Nucleus accumbens (tissue), 56 donors: ENCODE measurements around the gene CEP70.
"Not testable (repeated sequence)": the region's sequence is repeated elsewhere in the genome, so short reads cannot be mapped to it uniquely, and the experiment has no call there.

Source experiments
- DNase-seq, 56 donors: peaks; one replicate each; lab custom pipeline; 2025; lab: John Stamatoyannopoulos, UW

CEP70 gene

DNA sequence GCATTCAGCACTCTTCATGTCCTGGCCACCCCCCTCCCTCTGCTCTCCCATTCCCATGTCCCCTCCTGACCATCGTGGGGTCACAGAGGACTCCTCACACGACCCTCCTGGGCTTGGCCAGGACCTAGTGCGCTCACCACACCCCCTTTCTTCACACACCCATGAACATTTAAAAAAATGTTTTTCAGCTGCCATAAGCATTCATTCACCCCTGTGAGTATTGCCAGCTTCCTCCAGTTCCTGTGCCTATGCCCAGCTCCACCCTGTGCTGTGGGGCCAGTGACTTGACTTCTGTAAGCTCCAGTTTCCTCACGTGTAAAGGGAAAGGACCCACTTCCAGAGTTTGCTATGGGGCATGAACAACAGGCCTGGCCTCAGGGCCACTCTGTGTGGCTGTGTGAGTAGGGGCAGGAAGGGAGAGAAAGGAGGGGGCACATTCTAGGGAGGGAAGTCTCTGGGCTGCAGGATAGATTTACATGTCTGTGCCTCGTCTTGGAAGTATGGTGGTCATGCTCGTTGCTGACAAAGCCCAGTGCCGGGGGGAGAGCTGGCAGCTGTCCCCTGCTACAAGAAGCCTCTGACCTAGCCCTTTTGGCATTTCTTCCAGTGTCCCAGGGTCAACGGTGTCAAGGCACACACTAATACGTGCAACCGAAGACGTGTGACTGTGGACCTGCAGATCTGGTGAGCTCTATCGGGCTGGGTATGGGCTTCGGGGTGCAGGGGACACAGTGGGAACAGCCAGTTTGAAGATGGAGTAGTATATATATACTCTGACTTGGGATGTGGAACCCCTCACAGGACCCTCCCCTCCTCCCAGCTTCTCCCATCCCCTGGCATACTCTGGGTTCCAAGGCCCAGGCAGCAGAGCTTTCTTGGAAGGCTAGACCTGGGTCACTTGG lies 136.8 kb downstream of the CEP70 start:
- no peak for DNase-seq

DNA sequence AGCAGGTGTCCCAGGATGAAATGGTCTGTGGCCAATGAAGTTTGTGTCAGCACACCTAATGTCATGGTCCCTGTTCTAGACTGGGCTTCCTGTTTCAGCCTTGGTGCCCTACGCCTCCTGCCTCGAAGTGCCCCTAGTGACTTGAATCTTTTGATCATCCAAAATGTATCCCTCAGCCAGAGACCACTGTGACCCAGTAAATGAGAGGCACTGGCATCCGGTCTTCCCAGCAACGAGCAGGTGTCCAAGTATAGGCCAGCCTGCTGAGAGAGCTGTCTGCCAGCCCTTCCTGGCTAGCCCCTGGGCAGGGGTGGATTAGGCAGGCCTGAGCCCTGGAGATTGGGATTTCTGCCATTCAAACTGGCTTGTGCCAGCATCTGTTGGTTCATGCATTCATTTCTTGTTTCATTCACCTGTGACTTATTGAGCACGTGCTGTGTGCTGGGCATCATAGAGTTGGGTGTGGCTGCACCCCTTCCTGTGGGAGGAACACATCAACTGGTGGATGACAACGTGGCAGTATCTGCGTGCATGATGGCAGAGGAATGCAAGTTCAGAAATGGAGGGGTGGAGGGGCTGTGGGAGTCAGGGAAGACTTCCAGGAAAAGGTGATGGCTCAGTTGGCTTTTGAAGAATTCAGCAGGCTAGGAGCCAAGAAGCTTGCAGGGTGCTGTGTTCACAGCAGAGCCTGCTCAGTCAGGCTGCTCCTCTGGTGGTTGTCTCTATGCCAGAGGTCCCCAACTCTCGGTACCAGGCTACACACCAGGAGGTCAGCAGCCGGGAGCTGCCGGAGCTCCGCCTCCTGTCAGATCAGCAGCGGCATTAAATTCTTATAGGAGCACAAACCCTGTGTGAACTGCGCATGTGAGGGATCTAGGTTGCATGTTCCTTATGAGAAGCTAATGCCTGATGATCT lies 138.0 kb downstream of the CEP70 start:
- DNase-seq: no peak

- not testable (repeated sequence) for DNase-seq
These were observed 140.1 kb downstream of the CEP70 start for GRCh38 chr3:138453940-138454339.

GRCh38 chr3:138452436-138452835 lies 141.6 kb downstream of the CEP70 start:
- DNase-seq: no peak

DNA sequence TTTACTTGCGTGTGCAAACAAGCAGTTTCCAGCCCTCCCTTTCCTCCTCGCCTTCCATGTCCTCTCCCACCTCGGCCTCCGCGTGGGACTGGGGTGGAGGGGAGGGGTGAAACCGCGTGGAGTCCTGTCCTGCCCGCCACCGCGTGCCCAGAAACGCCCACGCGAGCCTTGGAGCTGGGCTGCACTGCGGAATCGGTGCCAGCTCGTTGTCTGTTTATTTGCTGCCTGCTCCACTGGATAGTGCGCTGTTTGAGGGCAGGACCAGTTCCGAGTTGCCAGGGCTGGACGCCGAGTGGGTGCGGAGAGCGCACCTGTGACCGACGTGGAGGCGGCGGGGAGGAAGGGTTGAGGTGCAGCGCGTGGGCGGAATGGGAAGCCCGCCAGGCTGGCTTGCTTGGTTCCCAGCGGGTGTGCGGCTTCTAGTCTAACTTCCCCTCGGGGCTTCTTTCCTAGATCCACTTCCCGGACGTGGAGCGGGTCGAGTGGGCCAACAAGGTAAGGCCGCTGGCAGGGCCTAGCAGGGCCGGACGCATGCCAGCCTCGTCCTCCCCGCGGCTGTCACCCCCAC lies 142.4 kb downstream of the CEP70 start:
- no peak for DNase-seq

DNA sequence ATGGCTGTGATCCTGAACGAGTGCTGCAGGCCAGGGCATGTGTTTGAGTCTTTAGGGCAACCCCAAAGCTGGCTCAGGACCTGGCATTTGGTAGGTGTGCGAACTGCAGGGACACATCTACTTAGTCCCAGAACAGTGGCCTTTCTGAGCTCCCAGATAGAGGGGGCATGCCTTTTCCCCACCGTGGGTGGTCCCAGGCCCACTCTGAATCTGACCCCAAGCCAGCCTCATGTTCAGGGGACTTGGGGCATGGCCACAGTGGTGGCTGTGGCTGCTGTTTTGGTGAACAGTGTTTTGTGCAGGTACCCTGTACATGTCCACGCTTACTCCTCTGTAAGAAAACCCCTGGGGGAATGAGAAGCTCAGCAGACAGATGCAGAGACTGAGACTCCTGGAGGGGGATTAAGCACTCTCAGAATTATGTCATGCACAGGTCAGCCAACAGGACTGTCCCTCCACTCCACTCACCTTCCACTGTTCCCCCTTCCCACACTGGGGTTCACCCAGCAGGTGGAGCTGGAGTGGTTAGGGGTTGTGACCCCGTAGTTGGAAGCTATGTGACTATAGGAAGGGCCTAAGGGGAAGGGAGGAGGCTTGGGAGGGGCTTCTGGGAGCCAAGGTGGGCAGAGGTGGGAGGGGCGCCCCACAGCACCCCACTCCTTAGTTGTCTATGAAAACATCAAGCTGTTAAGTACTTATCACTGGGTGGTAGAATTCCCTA lies 143.2 kb downstream of the CEP70 start:
- no peak for DNase-seq

- no peak for DNase-seq
These were observed 143.9 kb downstream of the CEP70 start for GRCh38 chr3:138450181-138450580.

DNA sequence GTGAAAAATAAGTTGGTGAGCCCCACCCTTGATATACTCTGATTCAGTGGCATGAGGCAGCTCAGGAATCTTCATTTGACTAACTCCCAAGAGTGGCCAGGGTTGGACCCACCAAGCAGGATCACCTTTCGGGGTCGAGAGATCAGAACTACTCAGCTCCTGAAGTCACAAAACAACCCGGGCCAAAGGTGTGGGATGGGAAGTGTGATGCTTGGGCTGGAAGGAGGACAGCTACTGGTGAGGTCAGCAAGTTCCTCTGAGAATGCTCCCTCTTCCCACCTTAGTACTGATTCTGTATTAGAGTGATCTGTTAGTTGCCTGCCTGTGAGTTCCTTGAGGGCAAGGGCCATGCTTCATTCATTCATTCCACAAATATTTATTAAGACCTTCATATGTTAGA lies 144.6 kb downstream of the CEP70 start:
- DNase-seq: no peak

DNA sequence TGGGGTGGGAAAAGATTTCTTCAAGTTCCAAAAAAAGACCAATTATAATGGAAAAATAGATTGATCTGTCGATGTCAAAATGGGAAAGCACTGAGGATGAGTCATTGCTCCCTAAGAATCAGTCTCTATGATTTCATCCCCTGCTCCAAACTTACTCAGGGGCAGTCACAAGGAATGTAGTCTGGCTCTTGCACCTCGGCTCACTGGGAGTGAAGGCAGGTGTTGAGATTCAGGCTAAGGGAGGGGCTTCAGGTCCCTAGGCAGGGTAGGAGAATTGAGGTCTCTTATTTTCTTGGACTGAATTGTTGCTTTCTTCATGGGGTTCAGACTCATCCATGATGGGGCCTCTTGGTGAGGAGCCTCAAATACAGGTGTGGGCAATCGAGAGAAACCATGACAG lies 145.4 kb downstream of the CEP70 start:
- no peak for DNase-seq

DNA sequence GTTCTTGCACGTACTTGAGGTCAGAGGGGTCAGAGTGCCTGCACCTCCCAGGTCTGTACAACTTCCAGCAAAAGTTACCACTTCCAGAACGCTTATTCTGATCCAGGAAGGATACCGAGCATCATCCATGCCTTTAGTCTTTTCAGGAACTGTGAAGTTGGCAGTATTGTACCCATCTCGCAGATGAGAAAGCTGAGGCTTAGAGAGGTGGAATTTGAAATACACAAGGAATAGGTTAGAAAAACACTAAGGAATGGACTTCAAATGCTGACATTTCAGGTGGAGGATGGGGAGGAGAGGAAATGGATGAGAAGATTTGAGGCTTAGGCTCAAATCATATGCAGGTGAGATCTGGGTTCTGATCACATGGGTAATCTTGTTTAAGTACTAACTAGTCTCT lies 148.4 kb downstream of the CEP70 start:
- no peak for DNase-seq

GRCh38 chr3:138445236-138445635 lies 148.8 kb downstream of the CEP70 start:
- peak in 1 of 56 donors; percentile 7 for DNase-seq
